ENCODE results near the gene GJA8. TPM values are rescaled to one million over a fixed set of nuclear protein-coding genes. Genes with fewer than 3 reads are reported as not detected.

GJA8 gene
- total RNA-seq, 1 donor from 2014 or later, result not detected

GRCh38 chr1:147895123-147895522, 7.5 kb upstream of the GJA8 start:
- H3K4me3 Mint-ChIP-seq, result no peak overlapping the region
- H3K4me1 Mint-ChIP-seq, result peaks cover 23% of the 10 kb centered on the region
- no peak for TF ChIP-seq CTCF (IDR thresholded peaks at IDR 0.05; ENCODE audit: unreplicated experiment)
- H3K27ac Mint-ChIP-seq, result no peak overlapping the region
- no peaks in the 10 kb centered on the region for H3K36me3 Mint-ChIP-seq
- no peak for DNase-seq (ENCODE audit: low spot score in 2 of 2, unreplicated experiment in 2 of 2)
- H3K9me3 Mint-ChIP-seq, result no peaks in the 10 kb centered on the region
- H3K27me3 Mint-ChIP-seq (ENCODE audit: low read depth), result peaks cover 7% of the 10 kb centered on the region

GRCh38 chr1:147897029-147897752, 5.4 kb upstream of the GJA8 start:
- H3K9me3 Mint-ChIP-seq, result no peaks in the 10 kb centered on the region
- H3K4me1 Mint-ChIP-seq, result peaks cover 19% of the 10 kb centered on the region
- no peak overlapping the region for H3K27ac Mint-ChIP-seq
- no peak for DNase-seq (ENCODE audit: low spot score in 2 of 2, unreplicated experiment in 2 of 2)
- H3K36me3 Mint-ChIP-seq, result no peaks in the 10 kb centered on the region
- peaks cover 4% of the 10 kb centered on the region for H3K27me3 Mint-ChIP-seq (ENCODE audit: low read depth)
- H3K4me3 Mint-ChIP-seq, result no peak overlapping the region
- no peak for TF ChIP-seq CTCF (IDR thresholded peaks at IDR 0.05; ENCODE audit: unreplicated experiment)

- Mint-ChIP-seq H3K4me1 (peaks cover 15% of the 10 kb centered on the region), H3K4me3 (no peak overlapping the region), H3K27me3 (ENCODE audit: low read depth) (peaks cover 4% of the 10 kb centered on the region), H3K36me3 (no peaks in the 10 kb centered on the region), H3K9me3 (no peaks in the 10 kb centered on the region), H3K27ac (no peak overlapping the region)
- DNase-seq (ENCODE audit: low spot score in 2 of 2, unreplicated experiment in 2 of 2), result no peak
- no peak for TF ChIP-seq CTCF (IDR thresholded peaks at IDR 0.05; ENCODE audit: unreplicated experiment)
Observed at GRCh38 chr1:147897789-147898188, 4.8 kb upstream of the GJA8 start.

GRCh38 chr1:147904726-147905125, 2.1 kb downstream of the GJA8 start:
- Mint-ChIP-seq H3K36me3 (no peaks in the 10 kb centered on the region), H3K27me3 (ENCODE audit: low read depth) (peaks cover 25% of the 10 kb centered on the region), H3K4me3 (no peak overlapping the region), H3K4me1 (no peaks in the 10 kb centered on the region), H3K9me3 (no peaks in the 10 kb centered on the region), H3K27ac (no peak overlapping the region)
- no peak for DNase-seq (ENCODE audit: low spot score in 2 of 2, unreplicated experiment in 2 of 2)
- TF ChIP-seq CTCF (IDR thresholded peaks at IDR 0.05; ENCODE audit: unreplicated experiment), result no peak

GRCh38 chr1:147907786-147908509, 5.4 kb downstream of the GJA8 start:
- no peak overlapping the region for H3K4me3 Mint-ChIP-seq
- H3K4me1 Mint-ChIP-seq, result no peaks in the 10 kb centered on the region
- H3K27me3 Mint-ChIP-seq (ENCODE audit: low read depth), result peaks cover 31% of the 10 kb centered on the region
- no peak overlapping the region for H3K27ac Mint-ChIP-seq
- TF ChIP-seq CTCF (IDR thresholded peaks at IDR 0.05; ENCODE audit: unreplicated experiment), result no peak
- no peaks in the 10 kb centered on the region for H3K36me3 Mint-ChIP-seq
- H3K9me3 Mint-ChIP-seq, result no peaks in the 10 kb centered on the region
- DNase-seq (ENCODE audit: low spot score in 2 of 2, unreplicated experiment in 2 of 2), result no peak
